Sigmoid colon (tissue), 4 donors: ENCODE data around the gene CDK15.

ENCODE experiments used
- EP300 ChIP-seq, 4 donors: sonication (generic); formaldehyde crosslinking; IDR thresholded peaks; one replicate each; pipeline ENCODE4 v1.6.1; 2017; ENCODE audit warnings: antibody characterized with exemption in 4 of 4
- POLR2AphosphoS5 ChIP-seq, 4 donors: sonication (generic); formaldehyde crosslinking; IDR thresholded peaks; one replicate each; pipeline ENCODE4 v1.6.1; 2017; ENCODE audit warnings: antibody characterized with exemption in 4 of 4
- TF ChIP-seq, protein P1 (sequence below), 4 experiments: fragments of 450-650 bp in 3 of 4; fragments of 200-600 bp in 1 of 4; IDR thresholded peaks; one replicate each; pipeline ENCODE4 v1.5.1; 2016 to 2019; ENCODE audit warnings: antibody characterized with exemption in 4 of 4, mild to moderate bottlenecking in 3 of 4, moderate library complexity in 2 of 4

DNA sequence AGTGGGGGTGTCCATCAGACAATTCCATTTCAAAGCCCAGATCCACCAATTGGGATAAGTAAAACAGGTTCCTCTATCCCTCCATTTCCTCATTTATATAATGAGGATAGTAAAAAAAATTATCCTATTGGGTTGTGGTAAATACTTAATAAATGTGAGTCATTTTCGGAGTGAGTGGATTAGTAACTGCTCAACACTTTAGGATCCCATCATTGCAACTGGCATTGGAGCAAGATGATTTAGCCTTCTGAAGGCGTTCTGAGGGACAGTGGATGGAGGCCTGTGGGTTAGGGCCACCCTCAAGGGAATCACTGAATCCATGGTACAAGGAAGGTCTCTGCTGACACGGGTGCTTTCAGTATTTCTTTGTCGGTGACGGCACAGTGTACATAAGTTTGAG, 118.7 kb downstream of the CDK15 start:
- TF ChIP-seq POLR2AphosphoS5 (IDR thresholded peaks at IDR 0.05) (no peak), EP300 (IDR thresholded peaks at IDR 0.05) (no peak)
- TF ChIP-seq, protein P1, sequence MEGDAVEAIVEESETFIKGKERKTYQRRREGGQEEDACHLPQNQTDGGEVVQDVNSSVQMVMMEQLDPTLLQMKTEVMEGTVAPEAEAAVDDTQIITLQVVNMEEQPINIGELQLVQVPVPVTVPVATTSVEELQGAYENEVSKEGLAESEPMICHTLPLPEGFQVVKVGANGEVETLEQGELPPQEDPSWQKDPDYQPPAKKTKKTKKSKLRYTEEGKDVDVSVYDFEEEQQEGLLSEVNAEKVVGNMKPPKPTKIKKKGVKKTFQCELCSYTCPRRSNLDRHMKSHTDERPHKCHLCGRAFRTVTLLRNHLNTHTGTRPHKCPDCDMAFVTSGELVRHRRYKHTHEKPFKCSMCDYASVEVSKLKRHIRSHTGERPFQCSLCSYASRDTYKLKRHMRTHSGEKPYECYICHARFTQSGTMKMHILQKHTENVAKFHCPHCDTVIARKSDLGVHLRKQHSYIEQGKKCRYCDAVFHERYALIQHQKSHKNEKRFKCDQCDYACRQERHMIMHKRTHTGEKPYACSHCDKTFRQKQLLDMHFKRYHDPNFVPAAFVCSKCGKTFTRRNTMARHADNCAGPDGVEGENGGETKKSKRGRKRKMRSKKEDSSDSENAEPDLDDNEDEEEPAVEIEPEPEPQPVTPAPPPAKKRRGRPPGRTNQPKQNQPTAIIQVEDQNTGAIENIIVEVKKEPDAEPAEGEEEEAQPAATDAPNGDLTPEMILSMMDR (IDR thresholded peaks at IDR 0.05): no peak
